ENCODE measurements around the gene MROH7.

Gene MROH7

GRCh38 chr1:54748094-54748835 is 106.7 kb downstream of the MROH7 start:
- H3K9ac ChIP-seq (ENCODE audit: low read depth, low read length) = no peak overlapping the region
- no peak overlapping the region for H3K4me2 ChIP-seq (ENCODE audit: low read length)
- H3K27me3 ChIP-seq (ENCODE audit: control insufficient read depth, insufficient read depth, low read length) = peaks cover 10% of the 10 kb centered on the region
- H3K9me3 ChIP-seq (replicated peaks; ENCODE audit: low read length) = no peaks in the 10 kb centered on the region
- peaks cover 5% of the 10 kb centered on the region for H3K36me3 ChIP-seq (ENCODE audit: insufficient read depth, low read length)
- H3K4me1 ChIP-seq (ENCODE audit: control insufficient read depth, insufficient read depth, low read length) = no peaks in the 10 kb centered on the region
- no peak overlapping the region for H3K4me3 ChIP-seq (ENCODE audit: low read length)

- Histone ChIP-seq H3K9ac (ENCODE audit: low read depth, low read length) (no peak overlapping the region), H3K27me3 (ENCODE audit: control insufficient read depth, insufficient read depth, low read length) (peaks cover 10% of the 10 kb centered on the region), H3K4me2 (ENCODE audit: low read length) (no peak overlapping the region), H3K9me3 (replicated peaks; ENCODE audit: low read length) (no peaks in the 10 kb centered on the region), H3K36me3 (ENCODE audit: insufficient read depth, low read length) (no peaks in the 10 kb centered on the region), H3K4me3 (ENCODE audit: low read length) (no peak overlapping the region), H3K4me1 (ENCODE audit: control insufficient read depth, insufficient read depth, low read length) (no peaks in the 10 kb centered on the region)
These were observed 109.0 kb downstream of the MROH7 start for GRCh38 chr1:54750596-54750995.

GRCh38 chr1:54751426-54751825 is 109.8 kb downstream of the MROH7 start:
- no peaks in the 10 kb centered on the region for H3K4me1 ChIP-seq (ENCODE audit: control insufficient read depth, insufficient read depth, low read length)
- peaks cover 10% of the 10 kb centered on the region for H3K27me3 ChIP-seq (ENCODE audit: control insufficient read depth, insufficient read depth, low read length)
- no peak overlapping the region for H3K4me3 ChIP-seq (ENCODE audit: low read length)

GRCh38 chr1:54754045-54754444 is 112.5 kb downstream of the MROH7 start:
- Histone ChIP-seq H3K4me1 (ENCODE audit: control insufficient read depth, insufficient read depth, low read length) (no peaks in the 10 kb centered on the region), H3K9ac (ENCODE audit: low read depth, low read length) (no peak overlapping the region), H3K4me2 (ENCODE audit: low read length) (no peak overlapping the region), H3K4me3 (ENCODE audit: low read length) (no peak overlapping the region), H3K9me3 (replicated peaks; ENCODE audit: low read length) (no peaks in the 10 kb centered on the region), H3K36me3 (ENCODE audit: insufficient read depth, low read length) (peaks cover 8% of the 10 kb centered on the region), H3K27me3 (ENCODE audit: control insufficient read depth, insufficient read depth, low read length) (peaks cover 6% of the 10 kb centered on the region)

More at GRCh38 chr1:54751426-54751825, 109.8 kb downstream of the MROH7 start:
- H3K9ac ChIP-seq (ENCODE audit: low read depth, low read length) = no peak overlapping the region
- H3K4me2 ChIP-seq (ENCODE audit: low read length) = no peak overlapping the region
- H3K36me3 ChIP-seq (ENCODE audit: insufficient read depth, low read length) = no peaks in the 10 kb centered on the region
- H3K9me3 ChIP-seq (replicated peaks; ENCODE audit: low read length) = no peaks in the 10 kb centered on the region

GRCh38 chr1:54754486-54755285 is 113.1 kb downstream of the MROH7 start:
- Histone ChIP-seq H3K4me3 (ENCODE audit: low read length) (no peak overlapping the region), H3K9ac (ENCODE audit: low read depth, low read length) (no peak overlapping the region), H3K4me2 (ENCODE audit: low read length) (no peak overlapping the region), H3K4me1 (ENCODE audit: control insufficient read depth, insufficient read depth, low read length) (no peaks in the 10 kb centered on the region), H3K9me3 (replicated peaks; ENCODE audit: low read length) (no peaks in the 10 kb centered on the region), H3K36me3 (ENCODE audit: insufficient read depth, low read length) (peaks cover 8% of the 10 kb centered on the region), H3K27me3 (ENCODE audit: control insufficient read depth, insufficient read depth, low read length) (peaks cover 6% of the 10 kb centered on the region)

- no peak overlapping the region for H3K4me2 ChIP-seq (ENCODE audit: low read length)
- no peaks in the 10 kb centered on the region for H3K4me1 ChIP-seq (ENCODE audit: control insufficient read depth, insufficient read depth, low read length)
- peaks cover 8% of the 10 kb centered on the region for H3K36me3 ChIP-seq (ENCODE audit: insufficient read depth, low read length)
- H3K9me3 ChIP-seq (replicated peaks; ENCODE audit: low read length) = no peaks in the 10 kb centered on the region
- H3K27me3 ChIP-seq (ENCODE audit: control insufficient read depth, insufficient read depth, low read length) = no peaks in the 10 kb centered on the region
- H3K9ac ChIP-seq (ENCODE audit: low read depth, low read length) = no peak overlapping the region
- H3K4me3 ChIP-seq (ENCODE audit: low read length) = no peak overlapping the region
These were observed 116.2 kb downstream of the MROH7 start for GRCh38 chr1:54757833-54758232.

- Histone ChIP-seq H3K4me2 (ENCODE audit: low read length) (no peak overlapping the region), H3K9me3 (replicated peaks; ENCODE audit: low read length) (no peaks in the 10 kb centered on the region), H3K27me3 (ENCODE audit: control insufficient read depth, insufficient read depth, low read length) (no peaks in the 10 kb centered on the region), H3K4me1 (ENCODE audit: control insufficient read depth, insufficient read depth, low read length) (peaks cover 6% of the 10 kb centered on the region), H3K4me3 (ENCODE audit: low read length) (no peak overlapping the region), H3K36me3 (ENCODE audit: insufficient read depth, low read length) (peaks cover 8% of the 10 kb centered on the region), H3K9ac (ENCODE audit: low read depth, low read length) (no peak overlapping the region)
These were observed 117.2 kb downstream of the MROH7 start for GRCh38 chr1:54758678-54759348.

Measured in skeletal muscle satellite cell (primary cell).